T follicular helper cell (primary cell): ENCODE data around the gene CFAP410.

Experiments used
- DNase-seq: peaks from one replicate; pipeline ENCODE4 v3.0.0-alpha.2; 2020; ENCODE audit warnings: low read depth

The CFAP410 gene

DNA sequence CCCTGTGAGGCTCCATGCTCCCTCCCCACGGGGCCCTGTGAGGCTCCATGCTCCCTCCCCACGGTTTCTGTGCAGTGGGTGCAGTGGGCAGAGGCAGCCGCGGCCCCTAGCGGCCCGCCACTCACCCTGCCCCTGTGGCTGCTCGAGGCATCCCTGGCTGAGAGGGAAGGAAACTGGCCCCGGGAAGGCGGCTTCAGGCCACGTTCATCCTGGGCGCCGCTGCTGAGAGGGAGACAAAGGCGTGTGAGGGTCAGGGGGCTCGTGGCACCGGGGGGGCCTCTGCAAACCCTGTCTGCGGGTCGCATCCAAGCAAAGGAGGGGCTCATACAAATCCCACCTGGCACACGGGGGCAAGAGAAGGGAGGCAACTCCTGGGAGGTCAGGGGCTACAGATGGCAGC is 8.5 kb downstream of the CFAP410 start:
- DNase-seq = no peak

DNA sequence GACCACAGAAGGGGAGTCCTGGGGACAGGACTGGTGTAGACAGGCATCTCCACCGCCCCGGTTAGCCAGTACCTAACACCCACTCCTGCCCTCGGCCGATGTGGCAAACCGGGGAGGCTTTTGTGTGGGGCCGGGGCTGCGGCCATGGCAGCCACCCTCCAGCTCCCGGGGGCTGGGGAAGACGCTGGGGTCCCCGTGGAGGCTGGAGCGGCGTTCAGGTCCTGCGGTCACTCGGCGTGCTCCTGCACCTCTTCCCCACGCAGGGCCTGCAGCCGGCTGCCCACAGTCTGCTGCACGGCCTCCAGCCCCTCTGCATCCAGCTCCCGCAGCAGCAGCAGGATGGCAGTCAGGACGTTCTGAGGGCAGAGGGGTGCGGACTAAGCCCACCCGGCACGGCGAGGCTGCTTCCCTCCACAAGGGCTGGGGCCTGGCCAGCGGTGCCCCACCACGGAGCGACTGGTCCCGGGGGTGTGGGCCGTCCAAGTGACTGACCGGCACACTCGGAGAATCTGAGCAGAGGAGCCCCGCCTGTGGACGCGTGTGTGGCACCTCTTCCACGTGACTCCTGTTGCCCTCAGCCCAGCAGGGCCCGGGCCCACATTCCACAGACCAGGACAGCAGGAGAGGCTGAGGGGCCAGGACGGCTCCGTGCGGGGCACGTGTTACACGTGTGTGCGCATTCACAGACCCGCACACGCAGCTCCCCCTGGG is 9.1 kb downstream of the CFAP410 start:
- DNase-seq = no peak

DNA sequence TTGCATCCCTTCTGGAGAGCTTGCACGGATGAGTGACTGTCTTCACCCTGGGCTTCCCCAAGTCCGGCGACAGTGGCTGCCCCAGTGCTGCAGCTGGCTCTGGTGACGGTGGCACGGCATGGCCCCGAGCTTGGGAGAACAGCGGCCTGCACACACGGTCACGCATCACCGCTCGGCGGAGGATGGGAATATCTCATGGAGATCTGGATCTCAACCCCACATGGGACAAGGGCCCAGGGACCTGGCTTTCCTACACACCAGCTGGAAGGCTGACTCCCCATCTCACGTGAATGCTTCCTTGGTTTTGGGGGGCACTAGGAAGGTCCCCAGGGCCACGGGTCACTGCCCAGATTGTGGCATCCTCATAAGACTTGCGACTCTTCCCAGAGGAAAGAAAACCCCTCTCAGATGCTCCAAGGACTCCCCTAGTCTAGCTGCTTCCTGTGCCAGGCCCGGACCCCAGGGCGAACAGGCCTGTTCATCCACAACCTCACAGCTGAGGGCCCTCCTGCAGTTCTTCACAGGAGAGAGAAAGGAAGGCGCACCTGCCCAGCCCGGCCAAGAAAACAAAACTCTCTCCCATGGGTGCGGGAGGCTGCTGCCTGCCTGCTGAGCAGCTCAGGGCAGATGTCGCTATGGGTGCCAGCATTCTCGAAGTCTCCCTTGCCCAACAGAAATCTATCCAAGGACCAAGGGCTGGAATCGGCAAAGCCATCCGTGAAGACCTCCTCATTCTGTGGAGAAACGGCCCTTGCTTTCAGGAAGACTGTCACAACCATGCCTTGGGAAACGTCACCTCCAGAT is 9.9 kb downstream of the CFAP410 start:
- no peak for DNase-seq

DNA sequence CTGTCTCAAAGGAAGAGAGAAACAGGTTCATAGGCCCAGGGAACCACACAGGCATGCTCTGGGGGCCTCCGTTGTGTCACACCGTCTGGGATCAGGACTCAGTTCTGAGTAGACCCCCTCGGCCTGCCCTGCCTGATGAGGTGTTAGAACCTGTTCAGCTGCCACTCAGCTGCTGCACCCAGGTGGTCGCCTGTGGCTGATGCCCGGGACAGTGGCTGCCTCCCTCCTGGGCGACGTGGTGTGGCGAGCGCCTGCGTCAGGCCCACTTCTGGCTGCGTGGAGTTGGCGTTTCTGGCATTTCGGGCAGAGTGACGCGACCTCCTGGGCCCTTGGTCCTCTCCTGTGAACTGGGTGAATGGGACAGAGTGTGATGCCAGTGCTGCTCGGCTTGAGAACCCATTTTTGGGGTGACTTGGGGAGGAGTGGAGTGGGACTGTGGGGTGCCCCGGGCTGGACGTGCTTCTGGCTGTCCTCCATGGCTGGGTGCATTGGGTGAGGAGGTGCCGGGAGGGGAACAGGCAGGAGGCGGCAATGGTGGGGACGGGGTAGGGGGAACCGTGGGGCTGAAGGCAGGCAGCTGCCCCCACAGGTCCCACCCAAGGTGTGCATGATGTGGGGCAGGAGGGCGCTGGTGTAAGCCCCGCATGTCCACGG is 10.8 kb downstream of the CFAP410 start:
- DNase-seq = no peak

DNA sequence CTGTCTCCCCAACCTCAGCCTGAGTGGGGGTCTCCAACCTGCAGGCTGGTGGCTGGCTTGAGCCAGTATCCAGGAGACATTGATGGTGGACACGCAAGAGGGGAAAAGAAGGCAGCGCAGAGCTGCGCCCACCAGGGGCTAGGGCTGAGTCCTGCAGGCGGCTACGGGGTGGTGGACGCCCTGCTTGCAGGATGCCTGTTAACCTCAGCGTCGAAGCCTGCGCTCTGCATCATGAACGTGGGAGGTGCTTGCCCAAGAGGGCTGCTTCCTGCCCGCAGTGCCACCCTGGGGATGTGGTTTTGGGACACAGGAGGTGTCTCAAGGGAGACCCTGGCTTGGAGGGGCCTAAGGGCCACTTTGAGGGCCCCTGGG is 11.6 kb downstream of the CFAP410 start:
- no peak for DNase-seq

DNA sequence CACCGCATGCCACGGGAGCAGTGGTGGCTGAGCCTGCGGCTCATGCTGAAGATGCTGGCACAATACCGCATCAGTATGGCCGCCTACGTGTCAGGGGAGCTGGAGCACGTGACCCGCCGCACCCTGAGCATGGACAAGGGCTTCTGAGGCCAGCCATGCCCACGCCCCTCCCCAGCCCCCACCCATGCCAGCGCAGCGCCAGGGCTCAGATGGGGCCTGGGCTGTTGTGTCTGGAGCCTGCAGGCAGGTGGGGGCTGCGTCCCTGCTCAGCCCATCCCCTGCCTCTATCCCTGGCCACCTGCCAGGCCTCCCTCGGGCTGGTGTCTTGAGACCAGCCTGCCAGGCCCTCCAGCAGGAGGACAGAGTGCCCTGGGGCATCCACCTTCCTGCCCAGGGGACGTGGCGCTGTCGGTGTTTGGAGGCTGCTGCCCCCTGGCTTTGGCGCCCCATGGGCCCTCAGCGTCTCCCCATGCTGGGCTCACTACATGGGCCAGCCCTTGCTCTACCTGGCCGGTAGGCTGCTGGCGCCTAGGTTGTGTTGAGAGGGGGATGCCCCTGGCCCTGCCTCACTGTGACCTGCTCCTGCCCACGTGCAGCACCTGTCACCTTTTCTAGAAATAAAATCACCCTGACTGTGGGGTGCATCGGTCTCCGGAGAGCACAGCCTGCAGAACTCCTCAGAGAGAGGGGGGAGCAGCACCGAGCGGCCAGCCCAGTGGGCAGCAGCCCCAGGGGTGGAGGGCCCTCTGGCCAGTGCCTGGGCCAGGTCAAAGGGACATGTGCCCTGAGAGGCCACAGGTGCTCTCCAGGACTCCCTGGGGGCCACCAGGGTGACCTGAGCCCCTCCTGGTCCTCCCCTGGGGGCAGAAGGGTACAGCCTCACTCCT is 12.2 kb downstream of the CFAP410 start:
- DNase-seq = no peak

DNA sequence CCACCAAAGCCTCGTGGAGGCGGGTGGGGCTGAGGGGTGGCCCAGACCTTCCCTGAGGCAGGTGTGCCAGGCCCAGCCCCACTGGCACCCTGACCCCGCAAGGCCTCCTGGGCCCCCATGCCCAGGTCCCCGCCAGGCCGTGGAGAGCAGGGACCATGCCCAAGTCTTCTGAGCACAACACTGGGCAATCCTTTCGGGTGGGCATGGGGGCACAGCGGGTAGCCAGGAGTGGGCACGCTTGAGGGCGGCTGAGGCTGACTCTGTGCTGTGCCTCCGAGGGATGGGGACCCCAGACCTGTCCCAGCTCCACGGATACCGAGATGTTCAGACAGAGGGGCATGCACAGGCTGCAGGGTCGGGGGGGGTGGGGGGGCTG is 12.9 kb downstream of the CFAP410 start:
- no peak for DNase-seq

DNA sequence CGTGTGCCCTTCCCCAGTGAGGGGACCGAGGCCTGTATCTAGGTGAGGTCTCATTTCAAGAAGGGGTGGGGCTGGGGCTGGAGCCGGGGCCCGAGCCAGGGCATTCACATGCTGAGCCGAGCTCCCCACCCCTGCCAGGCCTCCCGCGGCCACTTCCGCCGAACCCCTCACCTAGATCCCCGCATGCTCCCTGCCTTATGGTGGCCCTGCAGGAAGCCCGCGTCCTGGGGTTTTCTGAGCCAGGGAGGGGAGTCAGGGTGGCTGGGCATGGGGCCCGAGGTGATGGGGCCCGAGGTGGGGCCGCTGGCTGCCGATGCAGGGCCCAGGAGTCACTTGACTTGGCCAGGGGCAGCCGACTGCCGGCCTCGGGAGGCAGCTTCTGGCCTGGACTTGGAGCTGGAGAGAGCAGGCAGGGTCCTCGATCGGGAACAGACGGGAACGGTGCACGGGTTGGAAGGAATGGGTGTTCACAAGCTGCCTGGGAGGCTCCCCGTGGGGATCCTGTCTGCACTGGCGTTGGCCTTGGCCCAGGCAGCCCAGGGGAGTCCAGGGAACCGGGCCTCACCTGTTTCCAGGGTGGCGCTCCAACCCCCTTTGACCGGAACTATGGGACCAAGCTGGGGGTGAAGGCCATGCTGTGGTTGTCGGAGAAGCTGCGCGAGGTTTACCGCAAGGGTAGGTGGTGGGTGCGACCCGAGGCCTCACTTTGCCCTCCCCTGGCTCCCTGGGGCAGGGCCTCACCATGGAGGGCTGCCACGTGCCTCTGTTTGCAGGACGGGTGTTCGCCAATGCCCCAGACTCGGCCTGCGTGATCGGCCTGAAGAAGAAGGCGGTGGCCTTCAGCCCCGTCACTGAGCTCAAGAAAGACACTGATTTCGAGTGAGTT is 13.6 kb downstream of the CFAP410 start:
- DNase-seq = no peak

DNA sequence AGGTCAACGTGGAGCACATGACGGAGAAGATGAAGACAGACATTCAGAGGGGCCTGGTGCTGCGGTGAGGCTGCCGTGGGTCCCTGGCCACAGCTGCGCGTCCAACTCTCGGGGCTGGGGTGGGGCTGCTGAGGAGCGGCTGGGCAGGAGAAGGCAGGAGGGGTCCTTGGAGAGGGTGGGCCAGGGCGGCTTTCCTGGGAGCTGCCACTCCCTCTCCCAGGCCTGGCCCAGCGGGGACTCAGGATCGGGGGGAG is 14.4 kb downstream of the CFAP410 start:
- no peak for DNase-seq

DNA sequence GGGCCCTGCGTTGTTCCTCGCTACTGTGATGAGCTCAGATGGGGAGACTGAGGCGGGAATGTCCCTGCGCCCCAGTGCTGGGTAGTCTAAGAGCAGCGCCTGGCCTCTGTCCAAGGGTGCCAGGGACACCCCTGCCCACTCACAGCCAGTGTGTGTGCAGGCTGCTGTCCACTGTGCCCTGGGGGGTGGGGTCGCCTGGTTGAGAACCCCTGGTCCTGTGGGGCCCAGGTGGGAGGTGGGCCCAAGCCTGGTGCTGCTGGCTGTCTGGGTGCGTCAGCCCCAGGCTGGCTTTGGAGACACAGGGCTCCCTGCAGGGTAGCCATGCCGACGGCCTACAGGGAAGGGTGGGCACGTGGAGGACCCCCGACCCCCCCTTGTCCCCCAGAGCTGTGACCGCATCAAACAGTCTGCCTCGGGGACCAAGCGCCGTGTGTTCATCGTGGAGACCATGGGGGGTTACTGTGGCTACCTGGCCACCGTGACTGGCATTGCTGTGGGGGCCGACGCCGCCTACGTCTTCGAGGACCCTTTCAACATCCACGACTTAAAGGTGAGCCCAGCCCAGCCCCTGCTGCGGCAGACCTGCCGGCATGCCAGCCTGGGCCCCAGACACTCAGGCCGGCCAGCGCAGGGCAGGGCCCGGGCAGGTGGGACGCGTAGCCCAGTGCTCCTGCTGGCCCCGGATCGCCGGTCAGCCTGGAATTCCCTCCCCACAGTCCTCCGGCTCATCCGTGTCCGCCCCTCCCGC is 14.9 kb downstream of the CFAP410 start:
- no peak for DNase-seq

DNA sequence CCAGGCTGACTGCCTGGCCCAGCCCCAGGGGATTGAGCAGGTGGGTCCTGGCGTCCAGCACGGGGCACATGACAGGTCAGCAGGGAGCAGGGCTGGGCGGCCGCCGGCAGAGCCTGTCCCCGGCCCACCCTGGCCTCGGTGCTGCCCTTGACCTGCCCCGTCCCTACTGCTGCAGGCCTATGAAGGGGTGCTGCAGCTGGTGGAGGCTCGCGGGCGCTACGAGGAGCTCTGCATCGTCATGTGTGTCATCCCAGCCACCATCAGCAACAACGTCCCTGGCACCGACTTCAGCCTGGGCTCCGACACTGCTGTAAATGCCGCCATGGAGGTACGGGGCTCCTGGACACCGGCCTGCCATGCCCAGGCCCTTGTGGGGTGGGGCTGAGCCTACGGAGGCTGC is 15.6 kb downstream of the CFAP410 start:
- DNase-seq = no peak

DNA sequence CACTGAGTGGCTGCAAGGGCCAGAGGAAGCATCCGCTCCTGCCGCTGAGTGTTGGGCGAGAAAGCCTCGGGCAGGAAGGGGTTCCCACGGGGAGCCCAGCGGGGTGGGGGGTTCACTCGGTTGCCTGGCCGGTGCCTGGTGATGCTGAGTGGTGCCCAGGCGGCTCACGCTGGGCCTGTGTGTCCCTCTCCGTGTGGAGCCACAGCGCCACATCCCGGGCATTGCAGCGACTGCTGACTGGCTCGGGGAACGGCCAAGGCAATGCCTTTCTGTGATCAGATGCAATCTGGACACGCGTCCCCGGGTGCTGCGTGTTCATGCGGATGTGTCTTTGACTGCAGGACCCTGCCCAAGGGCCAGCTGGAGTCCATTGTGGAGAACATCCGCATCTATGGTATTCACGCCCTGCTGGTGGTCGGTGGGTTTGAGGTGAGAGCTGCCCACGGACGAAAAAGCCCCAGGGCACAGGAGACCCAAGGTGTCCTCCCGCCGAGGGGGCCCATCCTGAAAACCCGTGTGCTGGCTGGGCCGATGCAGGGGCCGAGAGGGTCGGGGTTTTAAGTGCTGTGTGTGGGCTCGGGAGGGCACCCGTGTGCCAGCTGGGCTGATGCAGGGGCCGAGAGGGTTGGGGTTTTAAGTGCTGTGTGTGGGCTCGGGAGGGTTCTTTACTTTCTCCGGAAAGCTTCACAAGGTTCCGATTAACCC is 16.4 kb downstream of the CFAP410 start:
- no peak for DNase-seq

DNA sequence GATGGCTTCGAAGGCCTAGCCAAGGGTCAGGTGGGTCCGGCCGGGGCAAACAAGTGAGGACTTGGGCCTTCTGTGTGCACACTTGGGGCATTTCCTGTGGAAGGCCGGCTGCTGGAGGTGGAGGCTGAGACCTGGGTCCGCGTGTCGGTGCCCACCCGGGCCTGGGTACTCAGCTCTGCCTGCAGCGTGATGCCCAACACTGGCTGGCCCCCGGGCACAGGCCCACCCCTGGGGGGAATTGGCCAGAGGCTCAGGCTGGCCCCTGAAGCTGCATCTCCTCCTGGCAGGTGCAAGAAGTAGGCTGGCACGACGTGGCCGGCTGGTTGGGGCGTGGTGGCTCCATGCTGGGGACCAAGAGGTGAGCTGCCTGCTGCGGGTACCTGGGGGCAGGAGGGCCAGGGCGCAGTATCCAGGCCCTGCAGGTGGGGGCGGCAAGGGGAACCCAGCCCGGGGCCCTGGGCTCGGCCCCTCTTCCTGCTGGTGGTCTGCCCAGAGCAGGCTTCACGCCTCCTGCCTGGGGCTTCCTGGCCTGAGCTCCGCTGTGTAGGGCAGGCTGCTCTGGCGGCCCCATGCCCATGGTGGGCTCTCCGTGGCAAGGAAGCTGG is 17.2 kb downstream of the CFAP410 start:
- no peak for DNase-seq

DNA sequence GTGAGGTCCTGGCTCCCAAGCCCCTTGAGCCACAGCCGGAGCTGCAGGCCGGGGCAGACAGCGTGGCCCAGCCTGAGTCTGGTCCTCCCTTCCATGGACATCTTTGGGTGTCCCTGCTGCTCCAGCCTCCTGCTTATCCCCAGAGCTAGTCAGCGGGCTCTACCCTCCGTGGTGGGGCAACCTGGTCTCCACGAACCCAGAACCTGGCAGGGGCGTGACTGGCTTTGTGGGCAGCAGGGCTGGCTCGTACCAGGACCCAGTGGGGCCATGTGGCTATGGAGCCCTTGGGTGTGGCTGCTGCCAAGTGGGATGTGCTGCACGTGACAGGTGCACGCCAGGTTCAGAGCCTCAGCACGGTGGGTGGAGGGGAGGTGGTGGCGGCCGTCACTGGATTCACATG is 18.3 kb downstream of the CFAP410 start:
- no peak for DNase-seq

DNA sequence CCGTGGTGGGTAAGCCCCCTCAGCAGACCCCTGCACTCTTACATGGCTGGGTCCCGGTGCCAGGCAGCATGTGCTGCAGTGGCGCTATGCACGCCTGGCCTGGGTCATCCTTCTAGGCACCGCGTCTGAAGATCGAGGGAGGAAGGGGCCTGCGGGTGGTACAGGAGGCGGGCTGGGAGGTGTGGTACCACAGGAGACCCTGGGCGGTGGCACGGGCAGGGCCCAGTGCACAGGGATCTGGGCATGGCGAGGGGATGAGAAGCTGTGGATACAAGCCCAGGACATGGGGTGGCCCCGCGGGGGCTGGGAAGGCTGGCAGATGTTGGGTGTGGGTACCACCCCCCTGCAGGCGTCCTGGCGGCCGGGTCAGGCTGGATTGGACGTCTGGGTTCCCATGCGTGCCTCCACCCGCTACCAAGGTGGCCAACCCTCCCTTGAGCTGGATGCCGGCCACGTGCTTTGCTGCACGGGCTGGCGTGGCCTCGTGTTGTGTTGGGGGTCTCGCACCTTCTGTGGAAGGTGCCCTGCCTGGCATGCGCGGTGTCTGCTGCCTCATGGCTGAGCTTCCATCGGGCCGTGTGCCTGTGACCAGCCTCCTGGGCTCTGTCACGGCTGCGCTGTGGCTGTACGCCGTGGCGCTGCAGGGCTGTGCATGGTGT is 19.7 kb downstream of the CFAP410 start:
- no peak for DNase-seq

DNA sequence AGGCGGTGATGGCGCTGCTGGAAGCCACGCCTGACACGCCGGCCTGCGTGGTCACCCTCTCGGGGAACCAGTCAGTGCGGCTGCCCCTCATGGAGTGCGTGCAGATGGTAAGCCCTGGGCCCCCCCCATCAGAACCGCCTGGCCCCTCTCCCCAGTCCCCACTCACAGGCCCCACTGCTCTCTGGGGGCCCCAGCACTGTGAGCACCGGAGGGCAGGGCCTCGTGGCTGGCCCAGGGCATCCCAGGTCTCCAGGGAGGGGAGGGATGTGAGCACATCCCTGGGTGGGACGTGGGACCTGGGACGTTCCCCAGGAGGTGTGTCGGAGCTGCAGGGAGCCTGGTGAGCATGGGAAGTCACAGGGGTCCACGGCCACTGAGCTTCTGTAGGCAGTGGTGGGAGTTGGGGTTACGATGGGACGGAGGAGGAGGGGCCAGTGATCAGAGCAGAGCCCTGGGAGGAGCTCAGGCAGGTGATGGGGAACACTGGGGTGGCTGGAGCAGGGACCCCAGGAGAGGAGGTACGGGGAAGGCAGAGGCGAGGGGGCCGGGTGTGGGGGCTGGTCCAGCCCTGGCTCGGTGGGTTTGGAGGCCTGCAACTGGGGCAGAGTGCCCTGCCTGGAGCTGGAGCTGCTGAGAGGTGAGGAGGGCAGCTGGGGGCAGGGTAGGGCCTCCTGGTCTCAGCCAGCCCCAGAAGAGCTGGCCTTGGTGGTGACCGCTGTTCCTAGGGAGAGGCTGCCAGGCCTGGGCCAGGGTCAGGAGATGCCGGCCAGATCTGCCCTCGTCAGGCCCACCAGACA is 20.5 kb downstream of the CFAP410 start:
- no peak for DNase-seq

DNA sequence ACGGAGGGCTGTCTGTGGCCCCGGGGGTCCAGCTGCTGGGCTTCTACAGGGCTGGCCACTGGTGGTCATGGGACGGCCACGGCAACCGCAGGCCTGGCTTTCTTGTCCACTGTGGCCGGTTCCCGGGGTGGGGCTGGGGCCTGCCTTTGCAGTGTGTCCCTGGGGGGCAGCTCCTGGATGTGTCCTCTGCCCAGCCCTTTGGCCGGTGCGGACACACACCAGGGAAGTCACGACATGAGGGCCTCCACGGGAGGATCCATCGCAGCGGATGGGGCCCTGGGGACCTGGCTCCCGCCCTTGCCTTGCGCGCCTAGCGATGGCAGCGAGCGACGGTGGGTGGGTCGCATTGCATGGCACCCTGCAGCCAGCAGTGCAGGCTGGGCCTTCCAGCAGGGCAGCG is 21.3 kb downstream of the CFAP410 start:
- no peak for DNase-seq

DNA sequence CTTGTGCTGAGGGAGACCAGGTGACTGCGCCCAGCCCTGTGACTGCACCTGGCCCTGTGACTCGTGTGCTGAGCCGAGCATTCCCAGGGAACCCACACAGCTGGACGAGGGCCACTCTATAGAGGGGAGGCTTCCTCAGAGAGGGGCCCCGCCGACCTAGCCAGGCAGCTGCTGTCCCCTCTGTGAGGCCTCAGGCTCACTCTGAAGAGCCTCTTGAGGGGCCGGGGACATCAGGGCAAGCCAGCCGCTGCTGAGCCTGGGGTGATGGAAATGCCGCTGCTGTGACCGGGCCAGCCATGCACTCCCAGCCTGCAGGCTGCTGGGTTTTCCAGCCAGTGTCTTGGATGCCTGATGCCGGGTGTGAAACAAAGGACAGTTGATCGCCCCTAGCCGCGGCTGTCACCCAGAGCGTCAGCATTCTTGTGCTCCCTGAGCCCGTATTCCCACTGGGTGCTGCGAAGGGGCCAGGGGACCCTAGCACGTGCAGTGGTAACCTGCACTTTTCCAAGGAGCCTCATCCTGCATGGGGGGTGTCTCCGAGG is 21.9 kb downstream of the CFAP410 start:
- DNase-seq = no peak
